HG02571 (cell line): ENCODE results near the gene CNOT11.
"Not testable (repeated sequence)": the region's sequence is repeated elsewhere in the genome, so short reads cannot be mapped to it uniquely, and the experiment has no call there.

Source experiments
- ATAC-seq: cut with Tn5 transposase; IDR thresholded peaks from one replicate; pipeline ENCODE4 v1.9.1; 2021; ENCODE audit warnings: mild to moderate bottlenecking, moderate library complexity; ENCODE audit not compliant: unreplicated experiment

Gene CNOT11

GRCh38 chr2:101252408-101253012 is at the start of gene CNOT11:
Gene CNOT11, plus strand, starts transcription at chr2:101252886. Its CDS starts 79 bp downstream, at chr2:101252965.
- ATAC-seq, result peak; percentile 85

DNA sequence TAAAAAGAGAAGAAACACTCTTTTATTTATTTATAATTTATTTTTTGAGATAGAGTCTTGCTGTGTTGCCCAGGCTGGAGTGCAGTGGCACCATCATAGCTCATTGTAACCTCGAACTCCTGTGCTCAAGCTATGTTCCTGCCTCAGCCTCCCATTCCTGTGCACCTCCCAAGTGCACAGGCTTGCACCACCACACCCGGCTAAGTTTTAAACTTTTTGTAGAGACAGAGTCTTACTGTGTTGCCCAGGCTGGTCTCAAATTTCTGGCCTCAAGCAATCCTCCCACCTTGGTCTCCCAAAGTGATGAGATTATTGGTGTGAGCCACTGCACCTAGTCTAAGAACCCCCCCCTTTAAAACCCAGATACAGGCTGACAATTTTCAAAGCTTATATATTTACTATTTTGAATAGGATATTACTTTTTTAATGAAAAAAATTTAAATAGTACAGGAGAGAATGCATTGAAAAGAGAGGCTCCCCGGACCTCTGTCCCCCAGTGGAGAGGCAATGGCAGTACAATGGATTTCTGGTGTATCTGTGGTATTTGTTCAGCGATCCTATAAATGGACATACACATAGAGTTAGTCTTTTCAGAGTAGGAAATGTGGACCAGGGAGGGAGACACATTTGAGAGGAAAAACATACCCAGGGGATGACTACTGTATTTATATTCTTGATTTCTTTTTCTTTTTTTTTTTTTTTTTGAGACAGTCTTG is 48.1 kb upstream of the CNOT11 start:
- no peak for ATAC-seq

DNA sequence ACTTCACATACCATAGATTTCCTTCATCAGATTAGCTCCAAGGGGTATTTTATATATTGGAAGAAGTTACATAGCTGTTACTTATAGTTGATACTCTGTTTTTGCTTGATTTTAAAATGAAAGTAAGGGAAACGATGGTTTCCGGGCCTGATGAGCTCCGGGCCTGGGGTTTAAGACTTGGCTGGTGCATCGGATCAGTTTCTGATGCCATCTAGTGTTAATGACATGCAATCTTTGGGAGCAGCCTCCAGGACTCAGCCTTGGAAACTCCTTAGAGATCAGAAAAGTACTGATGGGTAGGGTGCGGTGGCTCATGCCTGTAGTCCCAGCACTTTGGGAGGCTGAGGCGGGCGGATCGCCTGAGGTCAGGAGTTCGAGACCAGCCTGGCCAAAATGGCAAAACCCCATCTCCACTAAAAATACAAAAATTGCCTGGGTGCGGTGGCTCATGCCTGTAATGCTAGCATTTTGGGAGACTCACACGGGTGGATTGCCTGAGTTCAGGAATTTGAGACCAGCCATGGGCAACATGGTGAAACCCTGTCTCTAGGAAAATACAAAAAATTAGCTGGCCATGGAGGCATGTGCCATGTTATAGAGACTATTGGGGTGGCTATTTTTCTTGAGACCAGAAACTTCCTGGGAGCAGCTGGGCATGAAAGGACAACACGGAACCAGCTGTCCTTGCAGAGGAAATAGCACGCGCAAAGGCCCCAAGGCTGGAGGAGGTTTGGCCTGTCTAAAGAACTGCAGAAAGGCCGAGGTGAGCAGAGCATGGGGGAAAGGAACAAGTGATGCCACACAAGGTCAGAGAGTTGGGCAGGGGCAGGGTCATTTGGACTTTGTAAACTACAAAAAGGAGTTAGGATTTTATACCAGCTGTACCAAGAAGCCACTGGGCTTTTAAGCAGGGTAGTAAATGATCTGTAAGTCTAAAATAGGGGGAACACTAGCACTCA is 46.9 kb upstream of the CNOT11 start:
- no peak for ATAC-seq

DNA sequence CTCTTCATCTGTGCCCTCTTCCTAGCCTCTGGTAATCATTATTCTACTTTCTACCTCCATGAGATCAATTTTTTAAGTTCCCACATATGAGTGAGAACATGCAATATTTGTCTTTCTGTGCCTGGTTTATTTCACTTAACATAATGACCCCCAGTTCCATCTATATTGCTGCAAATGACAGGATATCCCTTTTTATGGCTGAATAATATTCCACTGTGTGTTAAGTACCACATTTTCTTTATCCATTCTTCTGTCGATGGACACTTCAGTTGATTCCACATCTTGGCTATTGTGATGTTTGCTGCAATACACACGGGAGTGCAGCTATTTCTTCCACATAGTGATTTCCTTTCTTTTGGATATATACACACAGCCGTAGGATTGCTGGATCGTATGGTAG is 43.9 kb upstream of the CNOT11 start:
- no peak for ATAC-seq

- ATAC-seq, result no peak
These were observed 33.4 kb upstream of the CNOT11 start for GRCh38 chr2:101219246-101219645.

GRCh38 chr2:101220091-101220490 is 32.6 kb upstream of the CNOT11 start:
- ATAC-seq, result not testable (repeated sequence)

DNA sequence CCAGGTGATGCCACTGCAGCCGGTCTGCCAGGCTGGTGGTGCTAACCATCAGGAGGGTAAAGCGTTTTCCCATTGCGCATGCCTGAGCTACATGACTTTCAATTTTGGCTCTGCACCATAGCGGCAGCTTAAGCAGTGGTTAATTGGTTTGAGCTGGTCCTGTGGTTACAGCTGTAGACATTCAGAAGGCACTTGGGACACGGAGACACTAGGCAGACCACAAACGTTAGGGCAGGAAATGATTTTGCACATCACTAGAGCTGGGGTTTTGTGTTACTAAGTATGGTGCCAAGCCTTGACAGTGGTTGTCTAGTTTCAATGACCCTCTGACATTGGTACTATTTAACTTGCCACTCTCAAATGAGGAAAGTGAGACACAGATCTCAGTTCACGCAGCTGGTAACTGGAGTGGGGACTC is 28.9 kb upstream of the CNOT11 start:
- peak; percentile 98 for ATAC-seq

GRCh38 chr2:101230541-101231001 is 22.1 kb upstream of the CNOT11 start:
- no peak for ATAC-seq

GRCh38 chr2:101231240-101231639 is 21.4 kb upstream of the CNOT11 start:
- no peak for ATAC-seq

GRCh38 chr2:101231937-101232730 is 20.6 kb upstream of the CNOT11 start:
- no peak for ATAC-seq

DNA sequence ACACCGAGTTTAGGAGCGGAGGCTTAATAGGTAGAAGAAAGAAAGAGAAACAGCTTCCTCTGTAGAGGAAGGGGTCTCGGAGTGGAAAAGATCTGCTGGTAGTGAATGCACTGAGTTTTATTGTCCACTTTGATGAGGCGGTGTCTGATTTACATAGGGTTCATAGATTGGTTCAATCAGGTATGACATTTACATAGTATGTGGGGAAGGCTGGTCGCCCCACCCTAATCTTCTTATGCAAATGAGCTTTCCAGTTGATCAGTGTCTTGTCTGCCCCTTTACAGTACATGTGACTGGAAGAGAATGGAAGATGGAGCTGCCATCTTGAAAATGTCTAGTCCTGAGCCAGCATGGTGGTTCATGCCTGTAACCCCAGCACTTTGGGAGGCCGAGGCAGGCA is 19.9 kb upstream of the CNOT11 start:
- ATAC-seq, result no peak

GRCh38 chr2:101234169-101234938 is 18.3 kb upstream of the CNOT11 start:
- ATAC-seq, result no peak

DNA sequence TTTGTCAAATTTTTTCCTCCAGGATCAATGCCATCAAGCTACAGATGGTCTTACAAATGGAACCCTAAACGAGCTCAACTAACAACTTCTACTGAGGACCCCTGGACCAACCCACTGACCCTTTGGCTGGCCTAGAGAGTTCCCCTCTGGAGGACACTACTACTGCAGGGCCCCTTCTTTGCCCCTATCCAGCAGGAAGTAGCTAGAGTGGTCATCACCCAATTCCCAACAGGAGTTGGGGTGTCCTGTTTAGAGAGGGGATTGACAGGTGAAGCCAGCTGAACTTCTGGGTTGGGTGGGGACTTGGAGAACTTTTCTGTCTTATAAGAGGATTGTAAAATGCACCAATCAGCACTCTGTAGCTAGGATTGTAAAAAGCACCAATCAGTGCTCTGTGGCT is 16.7 kb upstream of the CNOT11 start:
- not testable (repeated sequence) for ATAC-seq

DNA sequence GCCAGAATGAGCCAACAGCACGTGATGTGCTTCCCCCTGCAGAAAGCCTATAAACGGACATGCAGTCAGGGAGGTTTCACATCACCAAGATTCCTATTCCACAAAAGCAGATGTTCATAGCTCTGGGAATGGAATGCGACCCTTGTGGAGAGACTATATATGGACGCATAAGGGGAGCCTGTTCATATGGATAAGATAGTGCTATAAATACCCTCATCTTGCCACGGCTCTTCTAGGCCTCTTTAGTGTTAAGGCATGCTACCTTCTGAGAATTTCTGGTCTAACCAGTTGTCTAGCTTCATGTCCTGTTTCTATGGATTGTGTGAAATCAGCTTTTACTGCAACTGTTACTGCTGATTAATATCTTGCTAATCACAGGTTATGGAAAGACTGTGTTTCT is 14.7 kb upstream of the CNOT11 start:
- ATAC-seq, result not testable (repeated sequence)

GRCh38 chr2:101238930-101239759 is 13.5 kb upstream of the CNOT11 start:
- ATAC-seq, result no peak

- not testable (repeated sequence) for ATAC-seq
These were observed 12.9 kb upstream of the CNOT11 start for GRCh38 chr2:101239760-101240118.

GRCh38 chr2:101240694-101241093 is 12.0 kb upstream of the CNOT11 start:
- not testable (repeated sequence) for ATAC-seq

DNA sequence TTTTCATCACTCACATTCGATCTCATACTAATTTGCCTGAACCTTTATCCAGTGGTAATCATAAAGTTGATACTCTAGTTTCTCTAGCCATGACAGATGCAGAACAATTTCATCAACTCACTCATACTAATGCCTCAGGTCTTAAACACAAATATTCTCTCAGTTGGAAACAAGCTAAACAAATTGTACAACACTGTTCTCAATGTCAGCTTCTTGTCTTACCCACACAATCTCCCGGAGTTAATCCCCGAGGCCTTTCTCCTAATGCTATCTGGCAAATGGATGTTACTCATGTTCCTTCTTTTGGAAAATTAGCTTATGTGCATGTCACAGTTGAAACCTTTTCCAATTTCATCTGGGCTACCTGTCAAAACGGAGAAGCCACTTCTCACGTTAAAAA is 11.5 kb upstream of the CNOT11 start:
- ATAC-seq, result no peak

- not testable (repeated sequence) for ATAC-seq
These were observed 8.3 kb upstream of the CNOT11 start for GRCh38 chr2:101244373-101244772.
